GM23338 (cell line): Measurements from ENCODE around the gene OR52E2. TPM values are rescaled to one million over a fixed set of nuclear protein-coding genes. Genes with fewer than 3 reads are reported as not detected.
A peak's percentile ranks its signal among the peaks of the same experiment; 100 is the strongest.

Experiments used
- ATAC-seq: fragments of 200-7000 bp; cut with Tn5 transposase; 3 replicates; pipeline ENCODE4 v1.9.1; 2020
- DNase-seq: peaks from one replicate; pipeline ENCODE4 v3.0.0-alpha.2; 2015; ENCODE audit warnings: low spot score
- H2AFZ ChIP-seq: fragments of 200-600 bp; sonication (generic); 2 replicates; pipeline ENCODE4 v1.8.0; 2016; ENCODE audit warnings: antibody characterized with exemption, mild to moderate bottlenecking, moderate library complexity
- H3F3A ChIP-seq: fragments of 200-600 bp; sonication (generic); replicated peaks from 2 replicates; pipeline ENCODE4 v1.8.0; 2017; ENCODE audit warnings: antibody characterized with exemption, mixed run types, low read depth
- H3K27ac ChIP-seq: fragments of 200-600 bp; sonication (generic); 2 replicates; pipeline ENCODE4 v1.6.1; 2016; ENCODE audit warnings: low read depth
- H3K27me3 ChIP-seq: fragments of 200-600 bp; sonication (generic); 2 replicates; pipeline ENCODE4 v1.8.0; 2016; ENCODE audit warnings: mild to moderate bottlenecking, mixed run types, moderate library complexity; ENCODE audit not compliant: insufficient read depth
- H3K36me3 ChIP-seq: fragments of 200-600 bp; sonication (generic); 2 replicates; pipeline ENCODE4 v1.8.0; 2016; ENCODE audit warnings: mild to moderate bottlenecking; ENCODE audit not compliant: insufficient read depth
- H3K4me1 ChIP-seq: fragments of 200-600 bp; sonication (generic); 2 replicates; pipeline ENCODE4 v1.8.0; 2016; ENCODE audit warnings: mild to moderate bottlenecking, moderate library complexity; ENCODE audit not compliant: insufficient read depth
- H3K4me2 ChIP-seq: fragments of 200-600 bp; sonication (generic); 2 replicates; pipeline ENCODE4 v1.7.1; 2017; ENCODE audit warnings: mixed run types
- H3K4me3 ChIP-seq: fragments of 200-600 bp; sonication (generic); 2 replicates; pipeline ENCODE4 v1.6.1; 2016; ENCODE audit warnings: mixed run types
- H3K79me2 ChIP-seq: fragments of 200-600 bp; sonication (generic); replicated peaks from 2 replicates; pipeline ENCODE4 v1.8.0; 2017; ENCODE audit warnings: mild to moderate bottlenecking; ENCODE audit not compliant: insufficient read depth
- H3K9me2 ChIP-seq: fragments of 200-600 bp; sonication (generic); 2 replicates; pipeline ENCODE4 v1.8.0; 2017; ENCODE audit not compliant: insufficient read depth
- H4K20me1 ChIP-seq: fragments of 200-600 bp; sonication (generic); replicated peaks from 2 replicates; pipeline ENCODE4 v1.8.0; 2017; ENCODE audit warnings: mild to moderate bottlenecking; ENCODE audit not compliant: insufficient read depth
- H3K27ac Mint-ChIP-seq: 2 replicates; pipeline ENCODE4 v1.8.0; 2020; ENCODE audit warnings: inconsistent platforms, mild to moderate bottlenecking, moderate library complexity, mixed read lengths
- H3K27me3 Mint-ChIP-seq: 3 replicates; pipeline ENCODE4 v1.8.0; 2022; ENCODE audit warnings: low read depth, mild to moderate bottlenecking, moderate library complexity, mixed read lengths, inconsistent platforms; ENCODE audit not compliant: insufficient read depth, poor library complexity
- H3K36me3 Mint-ChIP-seq: 3 replicates; pipeline ENCODE4 v1.8.0; 2021; ENCODE audit warnings: low read depth, mild to moderate bottlenecking, inconsistent platforms, moderate library complexity, mixed read lengths
- H3K4me1 Mint-ChIP-seq: 3 replicates; pipeline ENCODE4 v1.8.0; 2020; ENCODE audit warnings: mild to moderate bottlenecking, inconsistent platforms, mixed read lengths
- H3K4me3 Mint-ChIP-seq: 3 replicates; pipeline ENCODE4 v1.8.0; 2021; ENCODE audit warnings: moderate library complexity, mild to moderate bottlenecking, inconsistent platforms, mixed read lengths
- H3K9me3 Mint-ChIP-seq: 3 replicates; pipeline ENCODE4 v1.8.0; 2020; ENCODE audit warnings: moderate library complexity, mild to moderate bottlenecking, inconsistent platforms, mixed read lengths
- CREB1 ChIP-seq: fragments of 250-450 bp; sonication (Bioruptor Pico); IDR thresholded peaks from 2 replicates; pipeline ENCODE4 v1.5.0; 2020; ENCODE audit warnings: low read depth, mild to moderate bottlenecking, moderate library complexity
- EZH2 ChIP-seq: fragments of 200-600 bp; sonication (generic); IDR thresholded peaks from one replicate; pipeline ENCODE4 v1.8.0; 2017; ENCODE audit warnings: antibody characterized with exemption, mild to moderate bottlenecking, low read depth; ENCODE audit not compliant: unreplicated experiment
- EZH2phosphoT487 ChIP-seq: fragments of 200-600 bp; sonication (generic); IDR thresholded peaks from one replicate; pipeline ENCODE4 v1.8.1; 2018; ENCODE audit warnings: antibody characterized with exemption; ENCODE audit not compliant: unreplicated experiment
- JUNB ChIP-seq: IDR thresholded peaks from one replicate; pipeline ENCODE4 v1.6.1; 2016; ENCODE audit warnings: antibody characterized with exemption; ENCODE audit not compliant: unreplicated experiment
- REST ChIP-seq: IDR thresholded peaks from one replicate; pipeline ENCODE4 v1.6.1; 2018; ENCODE audit warnings: antibody characterized with exemption; ENCODE audit not compliant: unreplicated experiment
- STAT1 ChIP-seq: IDR thresholded peaks from one replicate; pipeline ENCODE4 v1.6.1; 2016; ENCODE audit warnings: antibody characterized with exemption; ENCODE audit not compliant: unreplicated experiment
- ZNF114 ChIP-seq: fragments of 250-450 bp; sonication (Bioruptor Pico); IDR thresholded peaks from 2 replicates; pipeline ENCODE4 v1.5.0; 2020; ENCODE audit warnings: mild to moderate bottlenecking, moderate library complexity
- ZNF331 ChIP-seq: fragments of 250-450 bp; sonication (Bioruptor Pico); IDR thresholded peaks from 2 replicates; pipeline ENCODE4 v1.5.0; 2020; ENCODE audit warnings: low read depth, mild to moderate bottlenecking, moderate library complexity
- polyA plus RNA-seq: library from polyadenylated mRNA; unstranded; fragments of >200 nt; fragmentation: Nextera tagmentation; extraction: Ambion mirVana; gene quantifications from 2 replicates; pipeline ENCODE4 v1.2.1, GENCODE V29; 2016
- total RNA-seq: library from RNA; depleted of rRNA; stranded (reverse); fragments of >200 nt; shearing (Covaris generic); gene quantifications from 2 replicates; pipeline ENCODE4 v1.2.3, GENCODE V29; 2014

Gene OR52E2
- total and polyA plus RNA-seq, 2 experiments from 2014 or later = not detected

- no peak overlapping the region for H3K27ac ChIP-seq
- H3K36me3 ChIP-seq = no peaks in the 10 kb centered on the region
- H3K4me3 Mint-ChIP-seq = no peak overlapping the region
- H4K20me1 ChIP-seq = no peaks in the 10 kb centered on the region
- H3K9me3 Mint-ChIP-seq = no peaks in the 10 kb centered on the region
- H3K27me3 ChIP-seq = no peaks in the 10 kb centered on the region
- H3K27me3 Mint-ChIP-seq = no peaks in the 10 kb centered on the region
- DNase-seq = no peak
- no peak overlapping the region for H3K27ac Mint-ChIP-seq
- no peak for ATAC-seq
- no peaks in the 10 kb centered on the region for H3K36me3 Mint-ChIP-seq
- no peaks in the 10 kb centered on the region for H3K4me1 Mint-ChIP-seq
- H3K4me1 ChIP-seq = no peaks in the 10 kb centered on the region
- TF ChIP-seq ZNF114 (CRISPR knock-in tag) (no peak), CREB1 (no peak), ZNF331 (CRISPR knock-in tag) (no peak)
- H2AFZ ChIP-seq = peak overlapping the region; percentile 49; the same call in 1 of the 2 replicates
- H3K4me2 ChIP-seq = no peak overlapping the region
- no peak overlapping the region for H3K4me3 ChIP-seq
- H3F3A ChIP-seq = no peaks in the 10 kb centered on the region
- no peaks in the 10 kb centered on the region for H3K79me2 ChIP-seq
- H3K9me2 ChIP-seq = no peaks in the 10 kb centered on the region; the same call in 1 of the 2 replicates
Observed at GRCh38 chr11:5038341-5038740, 21.1 kb downstream of the OR52E2 start.

- Histone ChIP-seq H3K36me3 (no peaks in the 10 kb centered on the region), H2AFZ (peak overlapping the region; percentile 49; the same call in 1 of the 2 replicates), H3K27ac (no peak overlapping the region), H4K20me1 (no peaks in the 10 kb centered on the region), H3F3A (no peaks in the 10 kb centered on the region), H3K4me1 (no peaks in the 10 kb centered on the region), H3K27me3 (no peaks in the 10 kb centered on the region), H3K79me2 (no peaks in the 10 kb centered on the region), H3K4me3 (no peak overlapping the region), H3K4me2 (no peak overlapping the region), H3K9me2 (no peaks in the 10 kb centered on the region; the same call in 1 of the 2 replicates)
- TF ChIP-seq JUNB (no peak), EZH2phosphoT487 (no peak), ZNF114 (CRISPR knock-in tag) (no peak), ZNF331 (CRISPR knock-in tag) (no peak), REST (no peak)
- Mint-ChIP-seq H3K27ac (no peak overlapping the region), H3K4me3 (no peak overlapping the region), H3K4me1 (no peaks in the 10 kb centered on the region), H3K27me3 (no peaks in the 10 kb centered on the region), H3K9me3 (no peaks in the 10 kb centered on the region), H3K36me3 (no peaks in the 10 kb centered on the region)
- no peak for DNase-seq
- no peak for ATAC-seq
Observed at GRCh38 chr11:5037926-5038325, 21.5 kb downstream of the OR52E2 start.

- Mint-ChIP-seq H3K36me3 (no peaks in the 10 kb centered on the region), H3K9me3 (no peaks in the 10 kb centered on the region), H3K27ac (no peak overlapping the region), H3K27me3 (no peaks in the 10 kb centered on the region), H3K4me1 (no peaks in the 10 kb centered on the region), H3K4me3 (no peak overlapping the region)
- DNase-seq (no peak), ATAC-seq (no peak)
- Histone ChIP-seq H3K79me2 (no peaks in the 10 kb centered on the region), H3K4me3 (no peak overlapping the region), H2AFZ (no peak overlapping the region), H3K36me3 (no peaks in the 10 kb centered on the region), H3K9me2 (no peaks in the 10 kb centered on the region; the same call in 1 of the 2 replicates), H3K4me2 (no peak overlapping the region), H3K27ac (no peak overlapping the region), H4K20me1 (no peaks in the 10 kb centered on the region), H3F3A (no peaks in the 10 kb centered on the region), H3K27me3 (no peaks in the 10 kb centered on the region), H3K4me1 (no peaks in the 10 kb centered on the region)
- no peak for TF ChIP-seq EZH2phosphoT487
- TF ChIP-seq ZNF331 (CRISPR knock-in tag) = no peak
- no peak for TF ChIP-seq STAT1
- no peak for TF ChIP-seq EZH2
Observed at GRCh38 chr11:5036669-5037068, 22.8 kb downstream of the OR52E2 start.
